Thyroid gland (tissue), 4 donors: ENCODE data around the gene KCTD1.

Experiments used
- CTCF ChIP-seq, 6 experiments: fragments of 200-600 bp in 3 of 6; fragments of 450-650 bp in 3 of 6; sonication (generic) in 3 of 6; IDR thresholded peaks; one replicate each; pipeline ENCODE4 v1.5.1; 2016 to 2019; ENCODE audit warnings: antibody characterized with exemption in 6 of 6, mild to moderate bottlenecking in 2 of 6, inconsistent platforms in 1 of 6, moderate library complexity in 1 of 6
- POLR2A ChIP-seq, 2 donors: fragments of 450-650 bp; IDR thresholded peaks; one replicate each; pipeline ENCODE4 v1.6.1; 2017; ENCODE audit warnings: antibody characterized with exemption in 2 of 2, mild to moderate bottlenecking in 2 of 2, moderate library complexity in 1 of 2

DNA sequence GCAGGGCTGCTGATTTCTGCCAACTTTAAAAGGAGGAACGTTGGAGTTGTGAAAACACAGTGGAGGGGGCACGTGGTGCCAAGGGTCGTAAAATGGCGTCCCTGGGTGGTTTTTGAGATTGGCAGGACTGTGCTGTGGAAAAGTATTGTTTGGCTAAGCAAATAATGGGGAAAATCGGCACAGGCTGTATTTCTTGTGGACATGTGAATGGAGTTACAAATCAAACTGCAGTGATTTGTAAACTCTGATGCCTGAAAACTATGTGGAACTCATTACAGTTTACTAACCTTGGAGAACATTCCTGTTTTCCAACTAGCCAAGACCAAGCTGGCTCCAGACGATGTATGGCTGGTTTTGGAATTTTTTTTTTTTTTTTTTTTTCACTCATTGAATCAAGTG lies 68.7 kb downstream of the KCTD1 start:
- TF ChIP-seq POLR2A (IDR thresholded peaks at IDR 0.05) (no peak), CTCF (IDR thresholded peaks at IDR 0.05) (no peak)
